ENCODE results near the gene NRF1. TPM values are rescaled to one million over a fixed set of nuclear protein-coding genes. Genes with fewer than 3 reads are reported as not detected.

The NRF1 gene
- total RNA-seq, 1 experiment from 2014 or later: 14.0 TPM

GRCh38 chr7:129650056-129650758 is 38.7 kb downstream of the NRF1 start:
- ChIA-PET POLR2A (no interaction called here), CTCF (no interaction called here)
- in situ Hi-C loops (cut with HindIII; ENCODE audit: low pct_unique_long_range_greater_than_20kb, low sequenced_read_pairs): no loop called here
- H3K36me3 ChIP-seq (ENCODE audit: control insufficient read depth, insufficient read depth, low read length): no peaks in the 10 kb centered on the region
- no TSS peak for BruUV-seq (replicated peaks)
- H3K27me3 ChIP-seq (ENCODE audit: control insufficient read depth, insufficient read depth, low read length): no peaks in the 10 kb centered on the region
- intact Hi-C loops (cut with micrococcal nuclease; ENCODE audit: unreplicated experiment): no loop called here
- H3K4me1 ChIP-seq (ENCODE audit: control insufficient read depth, insufficient read depth, low read length): no peaks in the 10 kb centered on the region
- no peak overlapping the region for H3K4me3 ChIP-seq (ENCODE audit: low read depth in 2 of 2, low read length in 2 of 2)
- no peak overlapping the region for H3K27ac ChIP-seq (ENCODE audit: low read length)
- no peaks in the 10 kb centered on the region for H3K9me3 ChIP-seq (ENCODE audit: control insufficient read depth, insufficient read depth, low read depth, low read length)
- ATAC-seq (no peak), DNase-seq (ENCODE audit: low read depth, low spot score) (no peak)
- TF ChIP-seq POLR2AphosphoS5 (IDR thresholded peaks at IDR 0.05; ENCODE audit: low read depth, low read length): no peak
- no peak for TF ChIP-seq SIN3A (IDR thresholded peaks at IDR 0.05; ENCODE audit: borderline replicate concordance, insufficient read depth, low read depth, low read length)
- TF ChIP-seq TCF7L2 (IDR thresholded peaks at IDR 0.05; ENCODE audit: low read depth, low read length): no peak
- TF ChIP-seq, protein P1, sequence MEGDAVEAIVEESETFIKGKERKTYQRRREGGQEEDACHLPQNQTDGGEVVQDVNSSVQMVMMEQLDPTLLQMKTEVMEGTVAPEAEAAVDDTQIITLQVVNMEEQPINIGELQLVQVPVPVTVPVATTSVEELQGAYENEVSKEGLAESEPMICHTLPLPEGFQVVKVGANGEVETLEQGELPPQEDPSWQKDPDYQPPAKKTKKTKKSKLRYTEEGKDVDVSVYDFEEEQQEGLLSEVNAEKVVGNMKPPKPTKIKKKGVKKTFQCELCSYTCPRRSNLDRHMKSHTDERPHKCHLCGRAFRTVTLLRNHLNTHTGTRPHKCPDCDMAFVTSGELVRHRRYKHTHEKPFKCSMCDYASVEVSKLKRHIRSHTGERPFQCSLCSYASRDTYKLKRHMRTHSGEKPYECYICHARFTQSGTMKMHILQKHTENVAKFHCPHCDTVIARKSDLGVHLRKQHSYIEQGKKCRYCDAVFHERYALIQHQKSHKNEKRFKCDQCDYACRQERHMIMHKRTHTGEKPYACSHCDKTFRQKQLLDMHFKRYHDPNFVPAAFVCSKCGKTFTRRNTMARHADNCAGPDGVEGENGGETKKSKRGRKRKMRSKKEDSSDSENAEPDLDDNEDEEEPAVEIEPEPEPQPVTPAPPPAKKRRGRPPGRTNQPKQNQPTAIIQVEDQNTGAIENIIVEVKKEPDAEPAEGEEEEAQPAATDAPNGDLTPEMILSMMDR (IDR thresholded peaks at IDR 0.05): no peak
- TF ChIP-seq, protein P2, sequence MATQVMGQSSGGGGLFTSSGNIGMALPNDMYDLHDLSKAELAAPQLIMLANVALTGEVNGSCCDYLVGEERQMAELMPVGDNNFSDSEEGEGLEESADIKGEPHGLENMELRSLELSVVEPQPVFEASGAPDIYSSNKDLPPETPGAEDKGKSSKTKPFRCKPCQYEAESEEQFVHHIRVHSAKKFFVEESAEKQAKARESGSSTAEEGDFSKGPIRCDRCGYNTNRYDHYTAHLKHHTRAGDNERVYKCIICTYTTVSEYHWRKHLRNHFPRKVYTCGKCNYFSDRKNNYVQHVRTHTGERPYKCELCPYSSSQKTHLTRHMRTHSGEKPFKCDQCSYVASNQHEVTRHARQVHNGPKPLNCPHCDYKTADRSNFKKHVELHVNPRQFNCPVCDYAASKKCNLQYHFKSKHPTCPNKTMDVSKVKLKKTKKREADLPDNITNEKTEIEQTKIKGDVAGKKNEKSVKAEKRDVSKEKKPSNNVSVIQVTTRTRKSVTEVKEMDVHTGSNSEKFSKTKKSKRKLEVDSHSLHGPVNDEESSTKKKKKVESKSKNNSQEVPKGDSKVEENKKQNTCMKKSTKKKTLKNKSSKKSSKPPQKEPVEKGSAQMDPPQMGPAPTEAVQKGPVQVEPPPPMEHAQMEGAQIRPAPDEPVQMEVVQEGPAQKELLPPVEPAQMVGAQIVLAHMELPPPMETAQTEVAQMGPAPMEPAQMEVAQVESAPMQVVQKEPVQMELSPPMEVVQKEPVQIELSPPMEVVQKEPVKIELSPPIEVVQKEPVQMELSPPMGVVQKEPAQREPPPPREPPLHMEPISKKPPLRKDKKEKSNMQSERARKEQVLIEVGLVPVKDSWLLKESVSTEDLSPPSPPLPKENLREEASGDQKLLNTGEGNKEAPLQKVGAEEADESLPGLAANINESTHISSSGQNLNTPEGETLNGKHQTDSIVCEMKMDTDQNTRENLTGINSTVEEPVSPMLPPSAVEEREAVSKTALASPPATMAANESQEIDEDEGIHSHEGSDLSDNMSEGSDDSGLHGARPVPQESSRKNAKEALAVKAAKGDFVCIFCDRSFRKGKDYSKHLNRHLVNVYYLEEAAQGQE (IDR thresholded peaks at IDR 0.05; ENCODE audit: insufficient read depth in 1 of 2, low read depth in 2 of 2, low read length in 1 of 2): no peak

- Histone ChIP-seq H3K4me3 (ENCODE audit: low read depth in 2 of 2, low read length in 2 of 2) (no peak overlapping the region), H3K27ac (ENCODE audit: low read length) (no peak overlapping the region), H3K36me3 (ENCODE audit: control insufficient read depth, insufficient read depth, low read length) (no peaks in the 10 kb centered on the region), H3K4me1 (ENCODE audit: control insufficient read depth, insufficient read depth, low read length) (no peaks in the 10 kb centered on the region), H3K27me3 (ENCODE audit: control insufficient read depth, insufficient read depth, low read length) (no peaks in the 10 kb centered on the region), H3K9me3 (ENCODE audit: control insufficient read depth, insufficient read depth, low read depth, low read length) (no peaks in the 10 kb centered on the region)
- BruUV-seq (replicated peaks): no TSS peak
- POLR2A ChIA-PET: no interaction called here
- in situ Hi-C loops (cut with HindIII; ENCODE audit: low pct_unique_long_range_greater_than_20kb, low sequenced_read_pairs): no loop called here
- CTCF ChIA-PET: no interaction called here
- ATAC-seq (no peak), DNase-seq (ENCODE audit: low read depth, low spot score) (no peak)
- TF ChIP-seq, protein P1 (IDR thresholded peaks at IDR 0.05): no peak
- no peak for TF ChIP-seq TCF7L2 (IDR thresholded peaks at IDR 0.05; ENCODE audit: low read depth, low read length)
- TF ChIP-seq POLR2AphosphoS5 (IDR thresholded peaks at IDR 0.05; ENCODE audit: low read depth, low read length): no peak
- TF ChIP-seq, protein P2 (IDR thresholded peaks at IDR 0.05; ENCODE audit: insufficient read depth in 1 of 2, low read depth in 2 of 2, low read length in 1 of 2): no peak
- no peak for TF ChIP-seq SIN3A (IDR thresholded peaks at IDR 0.05; ENCODE audit: borderline replicate concordance, insufficient read depth, low read depth, low read length)
- intact Hi-C loops (cut with micrococcal nuclease; ENCODE audit: unreplicated experiment): no loop called here
These were observed 41.4 kb downstream of the NRF1 start for GRCh38 chr7:129652914-129653313.
